ENCODE results near the gene ZNF124. TPM values are rescaled to one million over a fixed set of nuclear protein-coding genes. Genes with fewer than 3 reads are reported as not detected.

ZNF124 gene
- total RNA-seq, 1 donor from 2014 or later = 110 TPM

GRCh38 chr1:247113094-247113497, 58.7 kb downstream of the ZNF124 start:
- DNase-seq (ENCODE audit: low read depth) = peak; percentile 51

- DNase-seq (ENCODE audit: low read depth) = no peak
These were observed 59.4 kb downstream of the ZNF124 start for GRCh38 chr1:247112479-247112781.

GRCh38 chr1:247111700-247112478, 59.9 kb downstream of the ZNF124 start:
- no peak for DNase-seq (ENCODE audit: low read depth)

DNA sequence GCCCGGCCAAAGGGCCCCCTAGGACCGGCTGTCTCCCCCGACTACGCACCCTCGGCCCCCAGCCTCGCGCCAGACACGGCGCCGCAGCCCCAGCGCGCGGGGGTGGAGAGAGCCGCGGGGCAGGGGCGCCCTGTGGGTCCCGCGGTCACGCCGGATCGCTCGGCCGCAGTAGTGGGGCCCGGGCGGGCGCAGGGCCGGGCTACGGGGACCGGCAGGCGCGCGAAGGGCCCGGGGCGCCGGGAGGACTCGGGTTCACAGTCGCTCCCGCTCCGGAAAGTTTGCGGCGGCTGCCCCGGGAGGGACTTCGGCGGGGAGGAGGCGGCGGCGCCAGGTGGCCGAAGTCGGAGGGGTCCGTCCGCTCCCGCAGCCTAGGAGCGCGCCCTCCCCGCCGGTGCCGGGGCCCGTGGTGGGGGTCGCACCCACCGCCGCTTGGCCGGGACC, 60.5 kb downstream of the ZNF124 start:
- DNase-seq (ENCODE audit: low read depth) = no peak

DNA sequence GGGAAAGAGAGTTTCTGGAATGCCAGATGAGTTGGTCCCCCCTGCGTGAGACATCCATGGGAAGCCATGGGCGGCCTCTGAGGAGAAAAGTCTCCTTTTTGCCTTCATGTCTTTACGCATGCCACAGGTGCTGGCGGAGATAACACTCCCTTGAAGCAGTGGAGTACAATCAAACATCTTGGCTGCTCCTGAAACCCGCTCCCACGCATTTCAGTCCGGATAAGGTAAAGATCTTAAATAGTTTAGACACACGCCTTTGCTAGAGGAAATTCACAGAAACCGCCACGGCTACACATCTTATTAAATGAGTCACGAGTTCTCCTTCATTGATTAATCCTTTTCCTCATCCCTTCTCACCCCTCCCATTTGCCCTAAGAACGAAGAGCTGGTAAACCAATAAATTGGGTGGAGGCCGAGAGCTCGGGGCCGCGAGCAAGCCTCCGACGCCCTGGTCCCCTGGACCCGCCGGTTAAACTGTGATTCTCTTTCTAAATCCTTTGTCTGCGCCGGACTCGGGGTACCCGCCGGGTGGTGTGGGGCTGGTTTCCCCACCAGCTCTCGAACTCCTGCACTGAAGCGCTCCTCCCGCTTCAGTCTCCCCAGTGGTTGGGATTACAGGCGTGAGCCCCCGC, 61.1 kb downstream of the ZNF124 start:
- DNase-seq (ENCODE audit: low read depth) = peak; percentile 49

- DNase-seq (ENCODE audit: low read depth) = no peak
These were observed 64.1 kb downstream of the ZNF124 start for GRCh38 chr1:247107694-247108093.

- no peak for DNase-seq (ENCODE audit: low read depth)
These were observed 65.9 kb downstream of the ZNF124 start for GRCh38 chr1:247105966-247106365.

Other genes starting within 250 kb of the ZNF124 start
- 21.5 and 39.1 TPM in 2 replicates for gene AHCTF1, start 240.1 kb downstream of the ZNF124 start, total RNA-seq
- 1.5 and 3.0 TPM in 2 replicates for gene ZNF695, start 164.0 kb downstream of the ZNF124 start, total RNA-seq
- gene ZNF670, start 93.2 kb downstream of the ZNF124 start, total RNA-seq = 5.8 and 8.3 TPM in 2 replicates
- 14.0 and 18.6 TPM in 2 replicates for gene ZNF669, start 67.7 kb downstream of the ZNF124 start, total RNA-seq
- not detected in 2 replicates for gene VN1R5, start 84.1 kb upstream of the ZNF124 start, total RNA-seq
- 15.3 and 23.1 TPM in 2 replicates for gene ZNF496, start 159.8 kb upstream of the ZNF124 start, total RNA-seq
- gene NLRP3, start 244.2 kb upstream of the ZNF124 start, total RNA-seq = 0.70 and 9.9 TPM in 2 replicates

Data from renal cortical epithelial cell (primary cell).